Vagina (tissue), 2 donors: ENCODE measurements around the gene NDUFV1. TPM values are rescaled to one million over a fixed set of nuclear protein-coding genes. Genes with fewer than 3 reads are reported as not detected.
"Not testable (repeated sequence)": the region's sequence is repeated elsewhere in the genome, so short reads cannot be mapped to it uniquely, and the experiment has no call there.

Experiments used
- DNase-seq, 2 donors: peaks; one replicate each; pipeline ENCODE4 v3.0.0-alpha.2; 2017; ENCODE audit errors: extremely low spot score in 2 of 2
- H3K27ac ChIP-seq: fragments of 200-600 bp; sonication (generic); one replicate; pipeline ENCODE4 v1.5.1; 2019
- H3K27me3 ChIP-seq: fragments of 200-600 bp; sonication (generic); one replicate; pipeline ENCODE4 v1.5.1; 2019
- H3K36me3 ChIP-seq, 2 donors: fragments of 200-600 bp; sonication (generic); one replicate each; pipeline ENCODE4 v1.5.1; 2017 to 2019
- H3K4me1 ChIP-seq: fragments of 200-600 bp; sonication (generic); one replicate; pipeline ENCODE4 v1.5.1; 2019
- H3K4me3 ChIP-seq, 2 donors: fragments of 200-600 bp; sonication (generic); 1 replicate in 1 of 2; 2 replicates in 1 of 2; pipeline ENCODE4 v1.5.1; 2016 to 2019
- H3K9me3 ChIP-seq: fragments of 200-600 bp; sonication (generic); one replicate; pipeline ENCODE4 v1.5.1; 2019
- CTCF ChIP-seq, 3 experiments: fragments of 450-650 bp in 2 of 3; fragments of 200-600 bp in 1 of 3; sonication (generic) in 1 of 3; IDR thresholded peaks; one replicate each; pipeline ENCODE4 v1.5.1; 2017 to 2019; ENCODE audit warnings: antibody characterized with exemption in 3 of 3, mild to moderate bottlenecking in 2 of 3, moderate library complexity in 2 of 3
- POLR2A ChIP-seq, 2 donors: fragments of 450-650 bp; IDR thresholded peaks; one replicate each; pipeline ENCODE4 v1.6.1; 2017; ENCODE audit warnings: antibody characterized with exemption in 2 of 2, mild to moderate bottlenecking in 2 of 2, moderate library complexity in 2 of 2
- POLR2AphosphoS5 ChIP-seq, 2 donors: sonication (generic); formaldehyde crosslinking; IDR thresholded peaks; one replicate each; pipeline ENCODE4 v1.9.0; 2017; ENCODE audit warnings: antibody characterized with exemption in 2 of 2, mild to moderate bottlenecking in 2 of 2, low read depth in 1 of 2; ENCODE audit not compliant: insufficient read depth in 1 of 2
- intact Hi-C: fragments of 100-400 bp; cut with DNase I; formaldehyde crosslinking; loops from one replicate; pipeline ENCODE4 v1.15.1; 2023
- total RNA-seq: library from RNA; depleted of rRNA; stranded (reverse); fragments of >200 nt; gene quantifications from one replicate; pipeline ENCODE4 v1.2.3, GENCODE V29; 2016

NDUFV1 gene
- total RNA-seq, 1 donor from 2014 or later: 254 TPM

- intact Hi-C loops: no loop called here
- no peak for TF ChIP-seq POLR2A (IDR thresholded peaks at IDR 0.05)
- Histone ChIP-seq H3K36me3 (no peaks in the 10 kb centered on the region), H3K27me3 (no peaks in the 10 kb centered on the region), H3K4me3 (no peak overlapping the region), H3K27ac (no peak overlapping the region), H3K4me1 (peaks cover 16% of the 10 kb centered on the region), H3K9me3 (no peaks in the 10 kb centered on the region)
- no peak for DNase-seq
Observed at GRCh38 chr11:67633758-67634365, 27.1 kb downstream of the NDUFV1 start.

- no peaks in the 10 kb centered on the region for H3K9me3 ChIP-seq
- intact Hi-C loops: no loop called here
- no peak overlapping the region for H3K27ac ChIP-seq
- no peaks in the 10 kb centered on the region for H3K27me3 ChIP-seq
- H3K36me3 ChIP-seq: no peaks in the 10 kb centered on the region
- H3K4me1 ChIP-seq: peaks cover 9% of the 10 kb centered on the region
- no peak for TF ChIP-seq POLR2A (IDR thresholded peaks at IDR 0.05)
- TF ChIP-seq CTCF (IDR thresholded peaks at IDR 0.05): no peak
- no peak for TF ChIP-seq POLR2AphosphoS5 (IDR thresholded peaks at IDR 0.05; ENCODE audit: insufficient read depth in 1 of 2, low read depth in 1 of 2)
- no peak overlapping the region for H3K4me3 ChIP-seq
- no peak for DNase-seq
Observed at GRCh38 chr11:67634366-67635230, 27.9 kb downstream of the NDUFV1 start.

- no peaks in the 10 kb centered on the region for H3K36me3 ChIP-seq
- H3K4me1 ChIP-seq: peaks cover 9% of the 10 kb centered on the region
- no peak for DNase-seq
- intact Hi-C loops: no loop called here
- H3K27me3 ChIP-seq: no peaks in the 10 kb centered on the region
- no peak overlapping the region for H3K27ac ChIP-seq
- no peaks in the 10 kb centered on the region for H3K9me3 ChIP-seq
- TF ChIP-seq POLR2AphosphoS5 (IDR thresholded peaks at IDR 0.05; ENCODE audit: insufficient read depth in 1 of 2, low read depth in 1 of 2) (no peak), CTCF (IDR thresholded peaks at IDR 0.05) (no peak), POLR2A (IDR thresholded peaks at IDR 0.05) (no peak)
- H3K4me3 ChIP-seq: no peak overlapping the region
Observed at GRCh38 chr11:67635231-67635521, 28.4 kb downstream of the NDUFV1 start.

GRCh38 chr11:67636962-67637361 lies 30.2 kb downstream of the NDUFV1 start:
- Histone ChIP-seq H3K9me3 (no peaks in the 10 kb centered on the region), H3K4me1 (no peaks in the 10 kb centered on the region), H3K27ac (no peak overlapping the region), H3K4me3 (no peak overlapping the region), H3K27me3 (no peaks in the 10 kb centered on the region), H3K36me3 (no peaks in the 10 kb centered on the region)
- no peak for TF ChIP-seq CTCF (IDR thresholded peaks at IDR 0.05)
- TF ChIP-seq POLR2AphosphoS5 (IDR thresholded peaks at IDR 0.05; ENCODE audit: insufficient read depth in 1 of 2, low read depth in 1 of 2): no peak
- no peak for TF ChIP-seq POLR2A (IDR thresholded peaks at IDR 0.05)
- intact Hi-C loops: no loop called here
- no peak for DNase-seq

- H3K4me1 ChIP-seq, H3K4me3 ChIP-seq, H3K27me3 ChIP-seq, H3K36me3 ChIP-seq, H3K9me3 ChIP-seq, intact Hi-C loops, H3K27ac ChIP-seq, DNase-seq: not testable (repeated sequence)
Observed at GRCh38 chr11:67637441-67637840, 30.7 kb downstream of the NDUFV1 start.
